Measurements from ENCODE around the gene PTPRU.

Gene PTPRU

DNA sequence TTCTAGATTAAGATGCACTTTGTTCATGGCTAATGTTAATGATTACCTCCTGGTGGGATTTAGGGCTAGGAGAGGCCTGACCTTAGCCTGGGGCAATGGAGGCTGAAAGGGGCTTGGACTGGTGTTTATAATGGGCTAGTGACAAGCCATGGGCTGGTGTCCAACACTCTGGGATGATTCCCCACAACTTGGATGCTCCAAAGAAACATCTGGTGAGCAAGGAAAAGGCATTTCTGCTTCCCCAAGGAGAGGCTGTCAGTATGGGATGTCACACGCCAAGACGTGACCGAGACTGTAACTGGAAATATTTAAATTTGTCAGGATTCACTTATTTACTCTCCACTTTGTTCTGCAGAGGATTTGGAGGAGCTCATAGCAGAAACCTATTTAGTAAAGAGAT lies 45.2 kb downstream of the PTPRU start:
- DNase-seq (ENCODE audit: low read depth) = no peak
- no peak overlapping the region for H3K4me3 ChIP-seq (ENCODE audit: low read depth, low read length)
- no peak for TF ChIP-seq POLR2A (IDR thresholded peaks at IDR 0.05; ENCODE audit: extremely low read depth, insufficient read length)
- no peak for TF ChIP-seq MYC (IDR thresholded peaks at IDR 0.05; ENCODE audit: low read depth, low read length)
- TF ChIP-seq, protein P1, sequence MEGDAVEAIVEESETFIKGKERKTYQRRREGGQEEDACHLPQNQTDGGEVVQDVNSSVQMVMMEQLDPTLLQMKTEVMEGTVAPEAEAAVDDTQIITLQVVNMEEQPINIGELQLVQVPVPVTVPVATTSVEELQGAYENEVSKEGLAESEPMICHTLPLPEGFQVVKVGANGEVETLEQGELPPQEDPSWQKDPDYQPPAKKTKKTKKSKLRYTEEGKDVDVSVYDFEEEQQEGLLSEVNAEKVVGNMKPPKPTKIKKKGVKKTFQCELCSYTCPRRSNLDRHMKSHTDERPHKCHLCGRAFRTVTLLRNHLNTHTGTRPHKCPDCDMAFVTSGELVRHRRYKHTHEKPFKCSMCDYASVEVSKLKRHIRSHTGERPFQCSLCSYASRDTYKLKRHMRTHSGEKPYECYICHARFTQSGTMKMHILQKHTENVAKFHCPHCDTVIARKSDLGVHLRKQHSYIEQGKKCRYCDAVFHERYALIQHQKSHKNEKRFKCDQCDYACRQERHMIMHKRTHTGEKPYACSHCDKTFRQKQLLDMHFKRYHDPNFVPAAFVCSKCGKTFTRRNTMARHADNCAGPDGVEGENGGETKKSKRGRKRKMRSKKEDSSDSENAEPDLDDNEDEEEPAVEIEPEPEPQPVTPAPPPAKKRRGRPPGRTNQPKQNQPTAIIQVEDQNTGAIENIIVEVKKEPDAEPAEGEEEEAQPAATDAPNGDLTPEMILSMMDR (IDR thresholded peaks at IDR 0.05; ENCODE audit: low read depth, low read length) = no peak
- TF ChIP-seq, protein P2, sequence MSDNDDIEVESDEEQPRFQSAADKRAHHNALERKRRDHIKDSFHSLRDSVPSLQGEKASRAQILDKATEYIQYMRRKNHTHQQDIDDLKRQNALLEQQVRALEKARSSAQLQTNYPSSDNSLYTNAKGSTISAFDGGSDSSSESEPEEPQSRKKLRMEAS (IDR thresholded peaks at IDR 0.05; ENCODE audit: low read depth, low read length) = no peak

DNA sequence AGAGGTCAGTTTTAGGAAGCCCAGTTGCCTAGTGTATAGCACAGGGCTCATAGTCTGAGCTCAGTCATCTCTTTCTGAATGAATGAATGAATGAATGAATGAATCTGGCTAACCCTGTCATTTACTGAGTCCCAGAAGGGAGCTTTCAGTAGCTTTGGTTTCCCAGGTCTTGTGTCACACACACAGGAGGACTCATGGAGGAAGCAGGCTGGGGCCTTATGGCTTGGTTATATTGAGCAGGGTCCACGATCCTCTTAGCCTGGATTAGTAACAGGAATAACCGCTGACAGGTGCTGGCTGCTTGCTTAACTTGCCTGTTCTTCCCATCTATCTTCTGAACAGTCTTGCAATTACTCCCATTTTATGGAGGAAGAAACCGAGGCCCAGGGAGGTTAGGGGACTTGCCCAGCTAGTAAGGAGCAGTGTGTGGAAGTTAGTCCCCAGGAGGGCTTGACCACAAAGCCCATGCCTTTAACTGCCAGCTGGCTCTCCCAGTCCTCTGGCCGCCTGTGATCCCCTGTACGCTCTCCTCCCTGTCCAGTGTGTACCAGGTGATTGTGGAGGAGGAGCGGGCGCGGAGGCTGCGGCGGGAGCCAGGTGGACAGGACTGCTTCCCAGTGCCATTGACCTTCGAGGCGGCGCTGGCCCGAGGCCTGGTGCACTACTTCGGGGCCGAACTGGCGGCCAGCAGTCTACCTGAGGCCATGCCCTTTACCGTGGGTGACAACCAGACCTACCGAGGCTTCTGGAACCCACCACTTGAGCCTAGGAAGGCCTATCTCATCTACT lies 46.0 kb downstream of the PTPRU start:
- no peak for TF ChIP-seq MYC (IDR thresholded peaks at IDR 0.05; ENCODE audit: low read depth, low read length)
- no peak for TF ChIP-seq POLR2A (IDR thresholded peaks at IDR 0.05; ENCODE audit: extremely low read depth, insufficient read length)
- TF ChIP-seq, protein P2 (IDR thresholded peaks at IDR 0.05; ENCODE audit: low read depth, low read length) = no peak
- TF ChIP-seq, protein P1 (IDR thresholded peaks at IDR 0.05; ENCODE audit: low read depth, low read length) = no peak
- DNase-seq (ENCODE audit: low read depth) = no peak
- H3K4me3 ChIP-seq (ENCODE audit: low read depth, low read length) = no peak overlapping the region

DNA sequence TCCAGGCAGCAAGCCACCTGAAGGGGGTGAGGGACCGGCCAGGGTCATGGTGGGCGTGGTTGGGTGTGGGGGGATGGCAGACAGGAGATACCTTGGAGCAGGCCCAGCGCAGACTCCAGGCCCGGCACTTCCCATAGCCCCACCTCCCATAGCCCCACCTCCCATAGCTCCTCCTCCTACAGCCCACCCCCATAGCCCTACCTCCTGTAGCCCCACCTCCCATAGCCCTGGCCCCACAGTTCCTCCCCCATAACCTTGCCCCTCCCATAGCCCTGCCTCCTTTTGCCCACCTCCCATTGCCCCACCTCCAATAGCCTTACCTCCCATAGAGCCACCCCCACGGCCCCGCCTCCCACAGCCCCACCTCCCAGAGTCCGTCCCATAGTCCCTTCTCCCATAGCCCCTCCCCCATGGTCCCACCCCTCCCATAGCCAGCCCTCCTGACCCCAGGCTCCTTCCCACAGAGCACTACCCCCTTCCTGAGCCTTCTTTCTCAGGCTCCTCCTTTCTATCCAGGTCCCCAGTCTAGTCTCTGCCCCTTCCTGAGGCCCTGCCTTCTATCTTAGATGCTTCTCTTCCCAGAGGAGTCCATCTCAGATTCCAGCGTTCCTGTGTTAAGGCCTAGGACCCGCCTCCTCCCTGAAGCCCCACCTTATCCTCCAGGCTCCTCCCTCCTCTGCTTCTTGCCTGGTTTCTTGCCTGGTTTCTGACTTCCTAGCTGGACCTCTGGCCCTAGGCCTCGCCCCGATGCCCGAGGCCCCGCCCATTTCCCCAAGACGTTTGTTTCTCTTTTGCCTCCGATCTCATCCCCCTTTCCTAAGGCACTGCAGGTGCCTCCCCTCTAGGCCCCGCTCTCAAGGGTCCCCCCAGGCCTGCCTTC lies 46.8 kb downstream of the PTPRU start:
- peak; percentile 63 for DNase-seq (ENCODE audit: low read depth)

DNA sequence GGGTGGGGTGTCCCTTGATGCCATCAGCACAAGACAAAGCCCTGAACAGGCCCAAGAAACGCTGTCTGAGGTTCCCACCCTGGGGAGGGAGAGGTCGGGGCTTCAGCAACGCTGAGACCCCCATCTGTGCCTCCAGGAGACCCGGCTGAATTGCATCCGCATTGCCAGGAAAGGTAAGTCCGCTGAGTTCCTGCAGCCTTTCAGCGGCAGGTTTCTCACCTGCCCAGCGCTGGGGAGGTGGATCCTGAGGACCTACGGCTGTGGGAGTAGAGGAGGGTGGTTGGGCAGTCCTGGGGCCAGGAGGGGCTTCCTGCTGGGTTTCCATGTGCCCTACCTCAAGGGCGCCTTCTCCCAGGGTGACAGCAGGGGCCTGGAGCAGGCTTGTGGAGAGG lies 47.5 kb downstream of the PTPRU start:
- TF ChIP-seq, protein P1 (IDR thresholded peaks at IDR 0.05; ENCODE audit: low read depth, low read length) = no peak
- TF ChIP-seq, protein P2 (IDR thresholded peaks at IDR 0.05; ENCODE audit: low read depth, low read length) = no peak
- TF ChIP-seq MYC (IDR thresholded peaks at IDR 0.05; ENCODE audit: low read depth, low read length) (no peak), POLR2A (IDR thresholded peaks at IDR 0.05; ENCODE audit: extremely low read depth, insufficient read length) (no peak)
- DNase-seq (ENCODE audit: low read depth) = no peak
- no peak overlapping the region for H3K4me3 ChIP-seq (ENCODE audit: low read depth, low read length)

More for the DNA sequence above, 46.8 kb downstream of the PTPRU start:
- TF ChIP-seq, protein P2 (IDR thresholded peaks at IDR 0.05; ENCODE audit: low read depth, low read length) = no peak
- TF ChIP-seq MYC (IDR thresholded peaks at IDR 0.05; ENCODE audit: low read depth, low read length) (no peak), POLR2A (IDR thresholded peaks at IDR 0.05; ENCODE audit: extremely low read depth, insufficient read length) (no peak)
- TF ChIP-seq, protein P1 (IDR thresholded peaks at IDR 0.05; ENCODE audit: low read depth, low read length) = no peak
- no peak overlapping the region for H3K4me3 ChIP-seq (ENCODE audit: low read depth, low read length)

DNA sequence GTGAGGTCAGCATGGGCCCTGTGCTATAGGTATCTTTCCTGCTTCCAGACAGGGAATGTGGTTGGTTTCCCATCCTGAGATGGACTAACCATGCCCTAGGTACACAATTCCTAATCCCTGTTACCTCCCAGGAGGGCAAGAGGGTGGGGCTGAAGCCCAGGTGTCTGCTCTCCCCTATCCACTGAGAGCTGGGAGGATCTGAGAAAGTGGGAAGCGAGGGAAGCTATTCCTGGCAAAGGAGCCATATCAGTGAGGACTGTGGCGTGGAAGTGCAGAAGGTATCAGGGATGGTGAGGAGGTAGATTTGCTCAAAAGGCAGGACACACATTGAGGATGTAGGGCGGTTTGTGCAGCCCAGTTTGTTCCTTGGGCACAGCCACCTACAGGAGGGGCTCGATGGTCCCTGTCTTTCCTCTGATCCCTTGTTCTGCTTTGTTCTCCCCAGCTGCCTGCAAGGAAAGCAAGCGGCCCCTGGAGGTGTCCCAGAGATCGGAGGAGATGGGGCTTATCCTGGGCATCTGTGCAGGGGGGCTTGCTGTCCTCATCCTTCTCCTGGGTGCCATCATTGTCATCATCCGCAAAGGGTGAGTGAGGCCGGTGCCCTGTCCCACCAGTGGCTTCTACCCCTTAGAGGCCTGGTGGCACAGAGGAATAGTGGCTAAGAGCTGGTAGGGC lies 48.1 kb downstream of the PTPRU start:
- no peak overlapping the region for H3K4me3 ChIP-seq (ENCODE audit: low read depth, low read length)

More for the DNA sequence above, 48.1 kb downstream of the PTPRU start:
- TF ChIP-seq, protein P1 (IDR thresholded peaks at IDR 0.05; ENCODE audit: low read depth, low read length) = no peak
- TF ChIP-seq POLR2A (IDR thresholded peaks at IDR 0.05; ENCODE audit: extremely low read depth, insufficient read length) (no peak), MYC (IDR thresholded peaks at IDR 0.05; ENCODE audit: low read depth, low read length) (no peak)
- TF ChIP-seq, protein P2 (IDR thresholded peaks at IDR 0.05; ENCODE audit: low read depth, low read length) = no peak
- no peak for DNase-seq (ENCODE audit: low read depth)
